RCC 7860 (cell line): ENCODE data around the gene IRGC.
"Not testable (repeated sequence)": the region's sequence is repeated elsewhere in the genome, so short reads cannot be mapped to it uniquely, and the experiment has no call there.

ENCODE experiments used
- DNase-seq: peaks from one replicate; pipeline ENCODE4 v3.0.0-alpha.2; 2015; ENCODE audit warnings: low spot score
- FAIRE-seq: peaks from 2 replicates; lab custom pipeline; 2012; peaks lifted over from hg19 to GRCh38; lab: Jason Lieb, UNC

Gene IRGC

GRCh38 chr19:43751466-43752220 is 35.8 kb downstream of the IRGC start:
- FAIRE-seq = no peak
- DNase-seq = no peak

GRCh38 chr19:43752287-43752875 is 36.5 kb downstream of the IRGC start:
- no peak for DNase-seq
- FAIRE-seq = no peak

DNA sequence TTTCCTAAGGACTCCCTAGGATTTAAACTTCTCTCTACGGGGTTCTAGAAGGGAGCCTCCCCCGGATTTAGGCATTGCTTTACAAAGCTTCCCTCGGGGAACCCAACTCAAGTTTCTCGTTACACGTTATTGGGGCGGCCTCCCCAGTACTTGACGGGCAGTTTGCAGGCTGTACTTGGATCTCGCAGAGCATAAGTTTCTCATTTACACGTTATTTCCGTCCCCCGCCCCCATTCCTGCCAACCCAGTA is 38.3 kb downstream of the IRGC start:
- DNase-seq (no peak), FAIRE-seq (no peak)

DNA sequence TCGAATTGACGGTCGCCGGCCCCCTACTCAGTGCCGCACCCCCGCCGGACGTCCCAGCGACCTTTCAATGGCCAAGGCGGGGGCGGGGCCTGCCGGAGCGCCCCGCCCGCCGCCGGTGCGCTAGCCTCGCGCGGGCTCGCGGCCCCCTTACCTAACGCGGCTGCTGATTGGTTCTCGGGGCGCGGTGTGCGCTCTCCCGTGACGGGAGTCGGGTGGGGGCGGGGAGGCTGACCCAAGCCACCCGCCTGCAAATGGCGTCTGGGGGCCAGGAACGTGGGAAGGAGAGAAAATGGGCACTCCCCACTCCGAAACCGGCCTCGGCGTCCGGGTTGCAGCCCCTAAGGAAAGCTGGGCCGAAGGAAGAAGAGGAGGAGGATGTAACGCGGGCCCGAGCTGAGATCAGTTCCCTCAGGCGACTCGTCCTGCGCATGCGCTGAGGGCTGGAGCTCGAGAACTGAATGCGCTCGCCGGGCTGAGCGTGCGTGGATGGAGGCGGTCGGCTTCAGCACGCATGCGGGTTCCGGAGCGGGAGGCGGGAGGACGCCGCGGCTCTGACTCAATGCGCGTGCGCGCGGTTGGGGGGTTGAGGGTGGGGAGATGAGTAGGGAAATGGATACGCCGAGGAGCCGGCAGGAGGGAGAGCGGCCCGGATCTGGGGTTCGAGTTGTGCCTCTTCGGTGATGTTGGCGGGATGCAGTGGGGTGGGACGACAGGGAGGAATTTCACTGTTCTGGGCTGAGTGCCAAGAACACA is 38.8 kb downstream of the IRGC start, which contains the start of gene SMG9:
TSS of gene SMG9 (minus strand) at position 460 of the 753 bp plus-strand sequence. CDS start 4,221 bp downstream, outside the sequence.
- FAIRE-seq = peak; percentile 61

GRCh38 chr19:43755256-43755801 is 39.5 kb downstream of the IRGC start:
- DNase-seq (peak; percentile 7), FAIRE-seq (no peak)

More for the DNA sequence above, 38.8 kb downstream of the IRGC start, which contains the start of gene SMG9:
- DNase-seq = peak; percentile 89

GRCh38 chr19:43759515-43759914 is 43.6 kb downstream of the IRGC start:
- FAIRE-seq (no peak), DNase-seq (no peak)

DNA sequence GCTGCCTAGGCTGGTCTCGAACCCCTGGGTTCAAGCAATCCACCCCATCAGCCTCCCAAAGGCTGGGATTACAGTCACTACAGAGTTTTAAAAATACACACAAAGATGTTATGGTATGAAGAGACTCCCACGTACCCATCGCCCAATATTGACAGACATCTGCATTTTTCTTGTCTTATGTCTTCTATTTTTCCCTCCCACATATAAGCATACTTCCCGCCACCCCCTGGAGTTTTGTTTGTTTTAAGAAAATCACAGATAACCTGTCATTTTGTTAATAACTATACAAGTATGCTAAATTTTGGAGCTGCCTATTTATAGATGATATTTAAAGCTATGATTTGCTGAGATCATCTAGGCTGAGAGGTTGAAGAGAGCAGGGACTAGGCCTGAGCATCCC is 45.1 kb downstream of the IRGC start:
- FAIRE-seq (no peak), DNase-seq (no peak)

DNA sequence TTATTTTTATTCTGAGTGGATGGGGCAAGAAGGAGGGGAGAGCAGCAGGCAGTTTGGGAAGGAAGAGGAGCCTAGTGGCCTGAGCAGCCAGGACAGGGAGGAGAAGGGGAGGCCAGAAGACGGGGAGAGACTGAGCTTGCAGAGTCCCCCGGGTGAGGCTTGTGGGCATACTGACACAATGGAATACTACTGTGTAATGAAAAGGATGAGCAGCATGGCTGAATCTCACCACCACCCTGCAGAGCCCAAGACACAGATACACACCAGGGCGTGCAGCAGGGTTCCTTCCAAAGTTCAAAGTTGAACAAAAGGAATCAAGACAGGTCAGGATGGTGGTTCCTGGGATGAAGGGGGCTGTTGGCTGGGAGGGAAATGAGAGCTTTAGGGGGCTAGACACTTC is 46.9 kb downstream of the IRGC start:
- no peak for DNase-seq
- FAIRE-seq = no peak

DNA sequence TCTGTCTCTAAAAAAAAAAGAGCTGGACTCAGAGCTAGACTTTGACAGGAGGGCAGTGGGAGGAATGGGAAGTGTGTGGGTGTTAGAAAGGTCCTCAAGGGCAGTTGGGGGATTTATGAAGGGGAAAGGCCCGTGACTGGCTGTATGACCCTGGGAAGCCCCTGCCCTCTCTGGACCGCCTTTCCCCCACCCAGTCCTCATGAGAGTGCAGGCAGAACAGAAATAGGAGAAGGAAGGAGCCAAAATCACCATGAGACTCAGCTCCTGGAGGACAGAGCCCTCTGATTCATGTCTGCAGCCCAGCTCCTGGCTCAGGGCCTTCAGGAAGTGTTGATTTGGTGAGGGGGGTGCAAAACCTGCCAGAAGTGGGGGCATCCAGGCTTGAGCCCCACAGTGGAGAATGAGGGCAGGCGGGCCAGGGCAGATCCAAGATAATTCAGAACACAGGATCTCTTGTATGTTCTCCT is 47.6 kb downstream of the IRGC start:
- FAIRE-seq (no peak), DNase-seq (no peak)

- FAIRE-seq, DNase-seq: not testable (repeated sequence)
These were observed 48.8 kb downstream of the IRGC start for GRCh38 chr19:43764684-43765083.

GRCh38 chr19:43765109-43765876 is 49.4 kb downstream of the IRGC start:
- DNase-seq = peak; percentile 90
- peak; percentile 93 for FAIRE-seq

GRCh38 chr19:43766755-43767043 is 50.8 kb downstream of the IRGC start:
- DNase-seq (no peak), FAIRE-seq (no peak)

DNA sequence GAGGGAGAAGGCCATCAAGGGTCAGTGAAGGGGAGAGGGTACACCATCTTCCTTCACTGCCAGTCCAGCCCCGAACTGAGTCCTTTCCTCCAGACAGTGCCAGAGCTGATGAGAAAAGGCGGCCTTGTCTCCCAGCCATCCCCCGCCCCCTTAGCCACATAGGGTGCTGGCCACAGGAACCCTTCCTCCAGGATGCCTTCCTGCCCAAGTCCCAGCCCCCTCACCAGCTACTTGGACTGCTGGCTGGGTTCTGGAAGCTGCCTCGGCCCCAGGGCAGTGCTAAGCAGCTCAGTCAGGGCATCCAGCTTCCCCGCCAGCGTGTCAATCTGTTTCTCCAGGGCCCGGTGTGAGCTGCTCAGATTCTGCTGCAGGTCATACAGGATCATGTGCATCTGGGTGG is 51.4 kb downstream of the IRGC start:
- FAIRE-seq (no peak), DNase-seq (no peak)

GRCh38 chr19:43767818-43768217 is 51.9 kb downstream of the IRGC start:
- FAIRE-seq (no peak), DNase-seq (no peak)

- FAIRE-seq (no peak), DNase-seq (no peak)
These were observed 52.6 kb downstream of the IRGC start for GRCh38 chr19:43768273-43769050.

DNA sequence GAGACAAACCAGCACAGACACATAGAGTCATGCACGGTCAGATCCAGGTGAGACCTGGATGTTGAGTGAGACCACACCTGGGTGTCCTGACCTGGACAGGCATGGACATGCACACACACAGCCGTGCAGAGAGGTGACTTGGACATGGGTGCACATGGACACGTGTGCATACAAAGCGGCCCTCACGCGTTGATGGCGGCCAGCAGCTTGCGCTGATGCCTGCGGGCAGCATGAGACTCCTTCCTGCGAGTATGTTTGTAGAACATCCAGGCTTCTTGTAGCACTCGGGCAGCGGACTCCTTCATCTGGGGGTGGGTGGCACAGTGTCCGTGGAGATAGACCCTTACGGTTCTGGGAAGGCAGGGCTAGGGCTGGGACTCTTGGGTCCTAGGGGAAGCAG is 53.4 kb downstream of the IRGC start:
- no peak for FAIRE-seq
- DNase-seq = no peak
